Stimulated activated CD4-positive, alpha-beta T cell treated with anti-CD3 and anti-CD28 coated beads, Interleukin-12 subunit alpha, Interleukin-12 subunit beta, amount 100 ng/mL, for 48 hours (primary cell): ENCODE measurements around the gene NT5DC3.

Experiments used
- DNase-seq, 3 donors: peaks; one replicate each; pipeline ENCODE4 v3.0.0-alpha.2; 2020; ENCODE audit warnings: low read depth in 2 of 3, low spot score in 1 of 3

The NT5DC3 gene

DNA sequence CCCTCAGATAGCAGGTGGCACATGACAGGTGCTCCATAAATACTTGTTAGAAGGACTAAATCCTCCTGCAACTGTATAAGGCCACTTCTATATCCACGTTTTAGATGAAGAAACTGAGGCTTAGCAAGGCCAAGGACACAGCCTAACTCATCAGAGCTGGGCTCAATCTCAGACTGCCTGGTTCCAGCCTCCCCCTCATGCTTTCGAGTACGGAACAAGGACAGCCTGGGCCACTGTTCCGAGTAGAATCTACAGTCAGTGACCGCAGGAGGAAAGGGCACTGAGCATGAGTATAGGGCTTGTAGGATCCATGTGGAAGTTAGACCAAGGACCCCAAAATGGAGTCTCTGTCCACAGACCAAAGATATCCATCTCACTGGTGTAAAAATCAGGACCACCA is 84.6 kb downstream of the NT5DC3 start:
- DNase-seq = no peak

GRCh38 chr12:103755425-103755824 is 85.6 kb downstream of the NT5DC3 start:
- no peak for DNase-seq

DNA sequence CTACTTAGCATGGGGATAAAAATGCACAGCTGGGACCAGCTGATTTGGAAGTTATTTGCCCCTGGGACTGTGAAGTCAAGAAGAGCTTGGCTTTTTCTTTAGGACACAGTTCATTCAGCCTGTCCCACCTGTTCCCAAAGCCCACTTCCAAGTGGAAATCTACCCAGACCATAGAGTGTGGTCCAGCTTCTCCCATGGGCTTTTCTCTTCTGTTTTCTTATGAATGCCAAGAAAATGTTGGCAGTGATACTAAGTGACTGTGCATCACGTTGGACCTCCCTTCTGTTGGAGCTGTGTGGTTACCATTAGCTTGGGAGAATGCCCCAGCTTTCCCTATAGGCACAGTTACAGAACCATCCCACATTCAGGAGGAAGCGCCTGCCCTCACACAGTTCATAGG is 89.4 kb downstream of the NT5DC3 start:
- DNase-seq = no peak

- DNase-seq = no peak
Observed at GRCh38 chr12:103751171-103751570, 89.9 kb downstream of the NT5DC3 start.

- DNase-seq = no peak
Observed at GRCh38 chr12:103748875-103749274, 92.2 kb downstream of the NT5DC3 start.

DNA sequence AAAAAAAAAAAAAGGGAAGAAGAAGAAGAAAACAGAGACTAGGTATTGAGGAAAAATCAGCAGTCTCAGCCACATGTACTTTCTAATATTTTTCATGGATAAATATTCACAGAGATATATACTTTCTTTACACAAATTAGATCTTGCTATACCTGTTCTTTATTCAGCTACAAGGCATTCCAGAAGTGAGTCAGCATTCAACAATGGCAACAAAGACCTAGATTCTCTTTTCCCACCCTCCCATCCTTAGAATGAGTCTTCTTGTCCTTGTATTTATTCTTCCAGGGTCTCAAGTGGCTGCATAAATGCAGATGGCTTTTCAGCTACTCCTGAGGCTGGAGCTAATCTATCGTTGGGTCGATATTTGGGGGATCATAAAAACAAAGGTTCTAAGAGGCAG is 93.0 kb downstream of the NT5DC3 start:
- no peak for DNase-seq

GRCh38 chr12:103745962-103746361 is 95.1 kb downstream of the NT5DC3 start:
- no peak for DNase-seq

GRCh38 chr12:103743788-103744187 is 97.2 kb downstream of the NT5DC3 start:
- no peak for DNase-seq

DNA sequence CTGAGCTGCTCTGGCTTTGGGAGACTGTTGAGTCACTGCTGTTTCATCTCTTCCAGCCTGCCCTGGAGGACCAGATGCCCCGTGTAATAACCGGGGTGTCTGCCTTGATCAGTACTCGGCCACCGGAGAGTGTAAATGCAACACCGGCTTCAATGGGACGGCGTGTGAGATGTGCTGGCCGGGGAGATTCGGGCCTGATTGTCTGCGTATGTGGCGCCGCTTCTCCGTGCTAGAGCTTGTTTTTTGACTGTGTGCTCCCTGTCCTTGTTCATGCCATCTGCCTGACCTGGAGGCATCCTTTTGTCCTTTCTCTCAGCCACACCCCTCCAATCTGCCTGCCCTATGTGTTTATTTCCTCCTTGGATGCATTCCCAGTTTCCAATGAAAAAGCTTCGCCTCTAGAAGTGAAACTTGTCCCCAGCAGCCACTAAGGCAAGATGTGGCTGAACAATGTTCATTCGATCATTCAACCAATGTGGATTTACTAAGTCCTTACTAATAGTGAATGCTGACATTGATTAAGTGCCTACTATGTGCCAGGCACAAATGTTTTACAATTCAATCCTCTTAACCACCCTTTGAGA is 98.6 kb downstream of the NT5DC3 start:
- DNase-seq = no peak

DNA sequence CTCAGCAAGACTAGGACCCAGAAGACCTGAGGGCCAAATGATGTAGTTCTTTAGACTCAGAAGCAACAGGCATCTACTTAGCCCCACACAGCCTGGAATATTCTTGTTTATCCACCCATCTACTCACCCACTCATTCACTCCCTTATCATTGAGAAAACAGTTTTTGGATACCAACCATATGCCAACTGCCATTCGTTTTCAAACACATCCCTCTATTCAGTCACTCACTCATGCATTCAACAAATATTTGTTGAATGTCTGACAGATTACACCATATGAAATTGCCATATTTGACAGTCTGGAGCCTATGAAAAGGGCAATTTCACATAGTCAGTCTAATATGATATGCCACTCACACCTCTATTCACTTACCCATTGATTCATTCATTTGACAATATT is 103.2 kb downstream of the NT5DC3 start:
- DNase-seq = no peak

- no peak for DNase-seq
Observed at GRCh38 chr12:103736572-103736971, 104.5 kb downstream of the NT5DC3 start.

DNA sequence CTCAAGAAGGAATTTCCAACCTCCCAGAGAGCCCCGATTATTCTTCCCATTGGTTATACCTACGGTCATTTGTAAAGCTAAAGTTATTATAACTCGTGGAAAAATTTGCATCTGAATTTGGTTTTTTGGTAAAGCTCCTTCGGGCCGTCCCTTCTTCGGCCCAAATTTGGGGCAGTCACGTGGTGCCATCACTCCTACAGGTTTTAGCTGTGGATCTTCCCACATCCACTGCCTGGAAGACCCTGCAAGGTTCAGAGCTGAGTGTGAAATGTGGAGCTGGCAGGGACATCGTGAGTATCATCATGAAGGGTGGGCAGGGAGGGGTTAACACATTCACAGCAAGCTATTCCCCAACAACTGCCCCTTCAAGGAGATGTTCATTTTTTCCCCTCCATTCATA is 105.7 kb downstream of the NT5DC3 start:
- no peak for DNase-seq

GRCh38 chr12:103734863-103735262 is 106.2 kb downstream of the NT5DC3 start:
- no peak for DNase-seq

DNA sequence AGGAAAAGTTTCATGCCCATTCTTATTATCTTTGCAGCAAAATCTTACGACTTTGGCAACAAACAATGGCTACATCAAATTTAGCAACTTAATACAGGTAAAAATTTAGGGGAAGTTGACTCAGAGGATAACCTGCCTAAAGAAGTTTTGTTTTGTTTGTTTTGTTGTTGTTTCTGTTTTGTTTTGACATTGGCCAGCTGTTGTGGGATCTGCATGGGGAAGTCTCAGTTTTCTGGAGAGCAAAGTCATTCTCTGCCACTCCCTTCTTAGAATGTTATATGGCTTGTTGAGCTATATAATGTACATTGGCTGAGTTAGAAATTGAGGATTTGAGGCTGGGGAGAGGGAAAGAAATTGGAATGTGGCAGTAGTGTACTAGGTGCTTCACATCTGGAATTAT is 109.5 kb downstream of the NT5DC3 start:
- DNase-seq = no peak

GRCh38 chr12:103729499-103729898 is 111.5 kb downstream of the NT5DC3 start:
- DNase-seq = no peak

DNA sequence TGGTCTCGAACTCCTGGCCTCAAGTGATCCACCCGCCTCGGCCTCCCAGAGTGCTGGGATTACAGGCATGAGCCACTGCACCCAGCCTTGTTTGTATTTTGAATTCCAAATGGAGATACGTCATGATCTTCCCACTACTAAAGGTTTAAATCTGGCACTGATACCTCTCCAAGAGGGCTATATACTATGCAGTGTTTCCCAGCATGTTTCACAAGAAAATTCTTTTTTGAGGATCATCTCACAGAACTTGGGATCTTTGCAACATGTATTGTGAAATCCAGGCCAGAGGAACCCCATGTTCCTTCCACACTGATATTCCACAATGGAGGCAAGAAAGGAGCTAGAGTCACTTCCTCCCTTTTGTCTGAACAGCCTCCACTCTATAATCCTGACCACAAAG is 112.7 kb downstream of the NT5DC3 start:
- no peak for DNase-seq

DNA sequence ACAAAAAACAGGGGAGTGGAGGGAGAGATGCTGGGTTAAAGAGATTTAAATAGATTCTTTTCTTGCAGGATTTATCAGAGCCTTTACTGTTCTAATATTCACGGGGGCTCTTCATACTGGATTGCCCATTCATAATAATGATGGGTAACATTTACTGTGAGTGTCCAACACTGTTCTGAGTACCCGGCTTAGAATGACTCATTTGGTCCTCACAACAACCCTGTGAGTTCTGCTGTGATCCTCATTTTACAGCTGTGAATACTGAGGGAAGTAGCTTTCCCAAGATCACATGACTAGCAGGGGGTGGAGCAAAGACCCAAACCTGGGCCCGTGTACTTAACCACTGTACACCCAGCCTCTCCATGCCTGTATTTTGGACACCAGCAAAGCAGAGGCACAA is 113.4 kb downstream of the NT5DC3 start:
- DNase-seq = no peak

DNA sequence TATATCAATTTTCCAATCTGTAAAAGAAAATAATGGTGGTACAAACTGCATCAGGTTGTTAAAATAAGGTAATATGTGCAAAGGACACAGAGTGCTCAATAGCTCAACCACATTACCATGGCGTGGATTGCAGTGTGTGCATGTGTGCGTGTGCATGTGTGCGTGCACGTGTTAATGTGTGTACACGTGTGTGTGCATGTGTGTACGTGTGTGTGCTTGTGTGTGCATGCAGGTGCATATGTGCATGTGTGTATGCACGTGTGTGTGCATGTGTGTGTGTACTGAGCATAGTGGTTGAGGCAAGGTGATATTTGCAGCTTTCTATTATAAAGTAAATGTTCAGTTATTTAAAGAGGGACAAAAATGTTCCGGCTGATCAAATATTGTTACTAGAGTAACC is 115.6 kb downstream of the NT5DC3 start:
- DNase-seq = no peak
